Measurements from ENCODE around the gene ABCF3.

ABCF3 gene

DNA sequence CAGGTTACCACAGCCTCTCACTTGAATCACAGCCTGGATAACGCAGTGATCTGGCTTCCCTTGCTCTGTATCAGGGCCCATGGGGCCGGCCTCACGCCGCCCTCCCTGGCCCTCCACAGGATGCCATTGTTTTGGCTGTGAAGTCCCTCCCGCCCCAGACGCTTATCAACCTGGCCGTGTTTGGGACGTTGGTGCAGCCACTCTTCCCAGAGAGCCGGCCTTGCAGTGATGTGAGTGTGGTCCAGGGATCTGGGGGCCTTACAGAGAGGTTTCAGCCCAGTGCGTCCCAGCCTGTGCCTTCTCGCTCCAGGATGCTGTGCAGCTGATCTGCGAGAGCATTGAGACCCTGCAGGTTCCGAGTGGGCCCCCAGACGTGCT is 50.0 kb downstream of the ABCF3 start:
- Mint-ChIP-seq H3K4me3 (no peak overlapping the region), H3K4me1 (ENCODE audit: low read depth) (peaks cover 5% of the 10 kb centered on the region), H3K27ac (no peak overlapping the region), H3K36me3 (ENCODE audit: low read depth) (no peaks in the 10 kb centered on the region), H3K9me3 (no peaks in the 10 kb centered on the region), H3K27me3 (peaks cover 37% of the 10 kb centered on the region)
- intact Hi-C loops (cut with micrococcal nuclease): no loop called here

GRCh38 chr3:184236636-184237035 is 50.6 kb downstream of the ABCF3 start:
- H3K4me1 Mint-ChIP-seq (ENCODE audit: low read depth): peaks cover 5% of the 10 kb centered on the region
- peaks cover 31% of the 10 kb centered on the region for H3K27me3 Mint-ChIP-seq
- no peak overlapping the region for H3K27ac Mint-ChIP-seq
- intact Hi-C loops (cut with micrococcal nuclease): no loop called here
- no peaks in the 10 kb centered on the region for H3K9me3 Mint-ChIP-seq
- no peak overlapping the region for H3K4me3 Mint-ChIP-seq
- H3K36me3 Mint-ChIP-seq (ENCODE audit: low read depth): no peaks in the 10 kb centered on the region

- peaks cover 5% of the 10 kb centered on the region for H3K4me1 Mint-ChIP-seq (ENCODE audit: low read depth)
- intact Hi-C loops (cut with micrococcal nuclease): no loop called here
- H3K27ac Mint-ChIP-seq: no peak overlapping the region
- no peak overlapping the region for H3K4me3 Mint-ChIP-seq
- H3K9me3 Mint-ChIP-seq: no peaks in the 10 kb centered on the region
- H3K36me3 Mint-ChIP-seq (ENCODE audit: low read depth): peaks cover 4% of the 10 kb centered on the region
- peaks cover 25% of the 10 kb centered on the region for H3K27me3 Mint-ChIP-seq
These were observed 51.2 kb downstream of the ABCF3 start for GRCh38 chr3:184237211-184237610.

GRCh38 chr3:184237807-184238206 is 51.8 kb downstream of the ABCF3 start:
- no peak overlapping the region for H3K27ac Mint-ChIP-seq
- no peaks in the 10 kb centered on the region for H3K9me3 Mint-ChIP-seq

GRCh38 chr3:184238246-184238818 is 52.3 kb downstream of the ABCF3 start:
- Mint-ChIP-seq H3K9me3 (no peaks in the 10 kb centered on the region), H3K36me3 (ENCODE audit: low read depth) (peaks cover 15% of the 10 kb centered on the region), H3K27me3 (peaks cover 15% of the 10 kb centered on the region), H3K27ac (no peak overlapping the region), H3K4me1 (ENCODE audit: low read depth) (peaks cover 5% of the 10 kb centered on the region), H3K4me3 (no peak overlapping the region)
- intact Hi-C loops (cut with micrococcal nuclease): no loop called here

More at GRCh38 chr3:184237807-184238206, 51.8 kb downstream of the ABCF3 start:
- H3K27me3 Mint-ChIP-seq: peaks cover 19% of the 10 kb centered on the region
- no peak overlapping the region for H3K4me3 Mint-ChIP-seq
- peaks cover 10% of the 10 kb centered on the region for H3K36me3 Mint-ChIP-seq (ENCODE audit: low read depth)
- intact Hi-C loops (cut with micrococcal nuclease): no loop called here
- H3K4me1 Mint-ChIP-seq (ENCODE audit: low read depth): peaks cover 5% of the 10 kb centered on the region

GRCh38 chr3:184239221-184239620 is 53.2 kb downstream of the ABCF3 start:
- H3K9me3 Mint-ChIP-seq: no peaks in the 10 kb centered on the region
- H3K36me3 Mint-ChIP-seq (ENCODE audit: low read depth): peaks cover 24% of the 10 kb centered on the region
- H3K4me1 Mint-ChIP-seq (ENCODE audit: low read depth): peaks cover 5% of the 10 kb centered on the region
- intact Hi-C loops (cut with micrococcal nuclease): no loop called here
- H3K27me3 Mint-ChIP-seq: peaks cover 6% of the 10 kb centered on the region
- H3K4me3 Mint-ChIP-seq: no peak overlapping the region
- no peak overlapping the region for H3K27ac Mint-ChIP-seq

GRCh38 chr3:184239708-184240107 is 53.7 kb downstream of the ABCF3 start:
- Mint-ChIP-seq H3K27ac (no peak overlapping the region), H3K4me3 (no peak overlapping the region), H3K36me3 (ENCODE audit: low read depth) (peaks cover 29% of the 10 kb centered on the region), H3K27me3 (peaks cover 2% of the 10 kb centered on the region), H3K4me1 (ENCODE audit: low read depth) (peaks cover 5% of the 10 kb centered on the region), H3K9me3 (no peaks in the 10 kb centered on the region)
- intact Hi-C loops (cut with micrococcal nuclease): no loop called here

- Mint-ChIP-seq H3K27ac (no peak overlapping the region), H3K27me3 (peaks cover 2% of the 10 kb centered on the region), H3K36me3 (ENCODE audit: low read depth) (peaks cover 37% of the 10 kb centered on the region), H3K9me3 (no peaks in the 10 kb centered on the region), H3K4me1 (ENCODE audit: low read depth) (peaks cover 5% of the 10 kb centered on the region), H3K4me3 (no peak overlapping the region)
- intact Hi-C loops (cut with micrococcal nuclease): no loop called here
These were observed 54.6 kb downstream of the ABCF3 start for GRCh38 chr3:184240384-184241140.

- H3K9me3 Mint-ChIP-seq: no peaks in the 10 kb centered on the region
- H3K4me3 Mint-ChIP-seq: no peak overlapping the region
- peaks cover 43% of the 10 kb centered on the region for H3K36me3 Mint-ChIP-seq (ENCODE audit: low read depth)
- peaks cover 2% of the 10 kb centered on the region for H3K27me3 Mint-ChIP-seq
- peaks cover 9% of the 10 kb centered on the region for H3K4me1 Mint-ChIP-seq (ENCODE audit: low read depth)
- intact Hi-C loops (cut with micrococcal nuclease): no loop called here
- H3K27ac Mint-ChIP-seq: no peak overlapping the region
These were observed 55.1 kb downstream of the ABCF3 start for GRCh38 chr3:184241141-184241446.

DNA sequence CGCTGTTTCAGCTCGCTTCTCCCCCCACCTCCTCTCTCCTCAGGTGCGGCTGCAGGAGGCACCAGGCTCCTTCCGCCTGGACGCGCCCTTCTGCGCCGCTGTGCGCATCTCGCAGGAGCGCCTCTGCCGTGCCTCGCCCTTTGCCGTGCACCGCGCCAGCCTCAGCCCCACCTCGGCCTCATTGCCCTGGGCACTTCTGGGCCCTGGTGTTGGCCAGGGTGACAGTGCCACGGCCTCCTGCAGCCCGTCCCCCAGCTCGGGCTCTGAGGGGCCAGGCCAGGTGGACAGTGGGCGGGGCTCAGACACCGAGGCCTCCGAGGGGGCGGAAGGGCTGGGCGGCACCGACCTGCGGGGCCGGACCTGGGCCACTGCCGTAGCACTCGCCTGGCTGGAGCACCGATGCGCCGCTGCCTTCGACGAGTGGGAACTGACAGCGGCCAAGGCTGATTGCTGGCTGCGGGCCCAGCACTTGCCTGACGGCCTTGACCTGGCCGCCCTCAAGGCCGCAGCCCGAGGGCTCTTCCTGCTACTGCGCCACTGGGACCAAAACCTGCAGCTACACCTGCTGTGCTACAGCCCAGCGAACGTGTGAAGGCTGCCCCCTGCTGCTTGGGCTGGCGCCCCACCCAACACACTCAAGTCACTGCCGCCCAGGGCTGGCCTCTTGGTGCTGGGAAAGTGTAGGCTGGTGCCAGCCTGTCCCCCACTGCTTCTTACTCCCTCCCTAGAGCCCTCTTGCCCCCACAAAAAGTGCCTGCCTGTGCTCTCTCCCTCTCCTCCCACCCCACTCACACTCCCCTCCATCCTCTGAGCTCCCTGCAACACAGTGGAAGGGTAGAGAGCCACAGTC is 55.7 kb downstream of the ABCF3 start:
- H3K27ac Mint-ChIP-seq: no peak overlapping the region
- H3K9me3 Mint-ChIP-seq: no peaks in the 10 kb centered on the region
- intact Hi-C loops (cut with micrococcal nuclease): no loop called here
- peaks cover 14% of the 10 kb centered on the region for H3K4me1 Mint-ChIP-seq (ENCODE audit: low read depth)
- H3K4me3 Mint-ChIP-seq: no peak overlapping the region
- peaks cover 2% of the 10 kb centered on the region for H3K27me3 Mint-ChIP-seq
- H3K36me3 Mint-ChIP-seq (ENCODE audit: low read depth): peaks cover 43% of the 10 kb centered on the region

GRCh38 chr3:184242297-184242685 is 56.3 kb downstream of the ABCF3 start:
- H3K4me1 Mint-ChIP-seq (ENCODE audit: low read depth): peaks cover 21% of the 10 kb centered on the region
- H3K4me3 Mint-ChIP-seq: no peak overlapping the region
- H3K36me3 Mint-ChIP-seq (ENCODE audit: low read depth): peaks cover 43% of the 10 kb centered on the region
- no peaks in the 10 kb centered on the region for H3K9me3 Mint-ChIP-seq
- peaks cover 2% of the 10 kb centered on the region for H3K27me3 Mint-ChIP-seq
- no peak overlapping the region for H3K27ac Mint-ChIP-seq
- intact Hi-C loops (cut with micrococcal nuclease): no loop called here

Data from dendritic cell treated with granulocyte-macrophage colony-stimulating factor and Interleukin-4, amounts not matched to agents 40 ng/mL and 50 ng/mL, for 4 days (primary cell).